ENCODE data around the gene SFTA2.
"Not testable (repeated sequence)": the region's sequence is repeated elsewhere in the genome, so short reads cannot be mapped to it uniquely, and the experiment has no call there.

The SFTA2 gene

GRCh38 chr6:30931272-30931671 is 698 bp downstream of the SFTA2 start:
- H3K27ac Mint-ChIP-seq, result no peak overlapping the region
- H3K27me3 Mint-ChIP-seq, result no peaks in the 10 kb centered on the region
- H3K4me3 Mint-ChIP-seq, result no peak overlapping the region

GRCh38 chr6:30930506-30930905 is 1.5 kb downstream of the SFTA2 start:
- Mint-ChIP-seq H3K9me3 (peaks cover 8% of the 10 kb centered on the region), H3K27ac (no peak overlapping the region), H3K27me3 (no peaks in the 10 kb centered on the region), H3K4me3 (no peak overlapping the region), H3K4me1 (ENCODE audit: low read depth) (no peaks in the 10 kb centered on the region), H3K36me3 (ENCODE audit: low read depth) (peaks cover 30% of the 10 kb centered on the region)

More at GRCh38 chr6:30931272-30931671, 698 bp downstream of the SFTA2 start:
- Mint-ChIP-seq H3K4me1 (ENCODE audit: low read depth) (no peaks in the 10 kb centered on the region), H3K36me3 (ENCODE audit: low read depth) (peaks cover 27% of the 10 kb centered on the region), H3K9me3 (peaks cover 8% of the 10 kb centered on the region)

- H3K27me3 Mint-ChIP-seq, result no peaks in the 10 kb centered on the region
- H3K4me3 Mint-ChIP-seq, result no peak overlapping the region
Observed at GRCh38 chr6:30928677-30929076, 3.3 kb downstream of the SFTA2 start.

GRCh38 chr6:30927080-30927479 is 4.9 kb downstream of the SFTA2 start:
- H3K27me3 Mint-ChIP-seq; H3K9me3 Mint-ChIP-seq; H3K4me3 Mint-ChIP-seq; H3K4me1 Mint-ChIP-seq (ENCODE audit: low read depth); H3K27ac Mint-ChIP-seq: not testable (repeated sequence)
- H3K36me3 Mint-ChIP-seq (ENCODE audit: low read depth), result peaks cover 59% of the 10 kb centered on the region

More at GRCh38 chr6:30928677-30929076, 3.3 kb downstream of the SFTA2 start:
- Mint-ChIP-seq H3K36me3 (ENCODE audit: low read depth) (peaks cover 43% of the 10 kb centered on the region), H3K4me1 (ENCODE audit: low read depth) (no peaks in the 10 kb centered on the region), H3K9me3 (peaks cover 8% of the 10 kb centered on the region), H3K27ac (no peak overlapping the region)

- H3K27ac Mint-ChIP-seq, result no peak overlapping the region
- H3K27me3 Mint-ChIP-seq, result no peaks in the 10 kb centered on the region
- H3K4me3 Mint-ChIP-seq, result no peak overlapping the region
- H3K9me3 Mint-ChIP-seq, result peaks cover 8% of the 10 kb centered on the region
- H3K4me1 Mint-ChIP-seq (ENCODE audit: low read depth), result no peaks in the 10 kb centered on the region
- peaks cover 60% of the 10 kb centered on the region for H3K36me3 Mint-ChIP-seq (ENCODE audit: low read depth)
Observed at GRCh38 chr6:30926644-30927043, 5.3 kb downstream of the SFTA2 start.

GRCh38 chr6:30924040-30924627 is 7.8 kb downstream of the SFTA2 start:
- not testable (repeated sequence) for H3K27me3 Mint-ChIP-seq; H3K4me1 Mint-ChIP-seq (ENCODE audit: low read depth); H3K4me3 Mint-ChIP-seq; H3K27ac Mint-ChIP-seq; H3K9me3 Mint-ChIP-seq
- peaks cover 74% of the 10 kb centered on the region for H3K36me3 Mint-ChIP-seq (ENCODE audit: low read depth)

GRCh38 chr6:30922447-30922852 is 9.5 kb downstream of the SFTA2 start:
- no peaks in the 10 kb centered on the region for H3K9me3 Mint-ChIP-seq
- no peaks in the 10 kb centered on the region for H3K4me1 Mint-ChIP-seq (ENCODE audit: low read depth)
- H3K27me3 Mint-ChIP-seq, result no peaks in the 10 kb centered on the region
- no peak overlapping the region for H3K27ac Mint-ChIP-seq
- H3K4me3 Mint-ChIP-seq, result no peak overlapping the region
- peaks cover 73% of the 10 kb centered on the region for H3K36me3 Mint-ChIP-seq (ENCODE audit: low read depth)

- H3K9me3 Mint-ChIP-seq, result no peaks in the 10 kb centered on the region
- no peaks in the 10 kb centered on the region for H3K27me3 Mint-ChIP-seq
- peaks cover 27% of the 10 kb centered on the region for H3K4me1 Mint-ChIP-seq (ENCODE audit: low read depth)
- no peak overlapping the region for H3K4me3 Mint-ChIP-seq
- H3K36me3 Mint-ChIP-seq (ENCODE audit: low read depth), result peaks cover 73% of the 10 kb centered on the region
- H3K27ac Mint-ChIP-seq, result no peak overlapping the region
Observed at GRCh38 chr6:30918670-30919069, 13.3 kb downstream of the SFTA2 start.

GRCh38 chr6:30917487-30917886 is 14.5 kb downstream of the SFTA2 start:
- H3K9me3 Mint-ChIP-seq, result no peaks in the 10 kb centered on the region
- H3K36me3 Mint-ChIP-seq (ENCODE audit: low read depth), result peaks cover 72% of the 10 kb centered on the region
- H3K4me1 Mint-ChIP-seq (ENCODE audit: low read depth), result peaks cover 38% of the 10 kb centered on the region
- H3K27me3 Mint-ChIP-seq, result no peaks in the 10 kb centered on the region
- H3K4me3 Mint-ChIP-seq, result no peak overlapping the region
- no peak overlapping the region for H3K27ac Mint-ChIP-seq

- no peaks in the 10 kb centered on the region for H3K27me3 Mint-ChIP-seq
- H3K36me3 Mint-ChIP-seq (ENCODE audit: low read depth), result peaks cover 72% of the 10 kb centered on the region
- peaks cover 38% of the 10 kb centered on the region for H3K4me1 Mint-ChIP-seq (ENCODE audit: low read depth)
- no peaks in the 10 kb centered on the region for H3K9me3 Mint-ChIP-seq
- no peak overlapping the region for H3K4me3 Mint-ChIP-seq
- no peak overlapping the region for H3K27ac Mint-ChIP-seq
Observed at GRCh38 chr6:30917041-30917440, 14.9 kb downstream of the SFTA2 start.

GRCh38 chr6:30915591-30915946 is 16.4 kb downstream of the SFTA2 start:
- peaks cover 81% of the 10 kb centered on the region for H3K36me3 Mint-ChIP-seq (ENCODE audit: low read depth)
- H3K4me1 Mint-ChIP-seq (ENCODE audit: low read depth), result peaks cover 38% of the 10 kb centered on the region
- H3K27ac Mint-ChIP-seq, result peak overlapping the region; percentile 28
- H3K27me3 Mint-ChIP-seq, result no peaks in the 10 kb centered on the region
- peak overlapping the region; percentile 93 for H3K4me3 Mint-ChIP-seq
- H3K9me3 Mint-ChIP-seq, result no peaks in the 10 kb centered on the region

GRCh38 chr6:30914854-30915590 is 16.9 kb downstream of the SFTA2 start:
- peak overlapping the region; percentile 93 for H3K4me3 Mint-ChIP-seq
- no peaks in the 10 kb centered on the region for H3K9me3 Mint-ChIP-seq
- H3K36me3 Mint-ChIP-seq (ENCODE audit: low read depth), result peaks cover 81% of the 10 kb centered on the region
- H3K4me1 Mint-ChIP-seq (ENCODE audit: low read depth), result peaks cover 38% of the 10 kb centered on the region
- H3K27me3 Mint-ChIP-seq, result no peaks in the 10 kb centered on the region
- peak overlapping the region; percentile 94 for H3K27ac Mint-ChIP-seq

- Mint-ChIP-seq H3K27ac (peak within 1 kb of the TSS; percentile 94), H3K36me3 (ENCODE audit: low read depth) (peaks cover 78% of the 10 kb centered on the region), H3K4me1 (ENCODE audit: low read depth) (peaks cover 38% of the 10 kb centered on the region), H3K9me3 (no peaks in the 10 kb centered on the region), H3K27me3 (no peaks in the 10 kb centered on the region), H3K4me3 (peak within 1 kb of the TSS; percentile 93)
Observed at GRCh38 chr6:30914076-30914853, 17.7 kb downstream of the SFTA2 start, which contains the start of gene VARS2. Gene VARS2 (plus strand): TSS chr6:30914238. CDS start chr6:30914837, 599 bp downstream.

- peaks cover 74% of the 10 kb centered on the region for H3K36me3 Mint-ChIP-seq (ENCODE audit: low read depth)
- peak overlapping the region; percentile 94 for H3K27ac Mint-ChIP-seq
- H3K27me3 Mint-ChIP-seq, result no peaks in the 10 kb centered on the region
- H3K4me3 Mint-ChIP-seq, result peak overlapping the region; percentile 93
- H3K4me1 Mint-ChIP-seq (ENCODE audit: low read depth), result peaks cover 43% of the 10 kb centered on the region
- H3K9me3 Mint-ChIP-seq, result no peaks in the 10 kb centered on the region
Observed at GRCh38 chr6:30913721-30914075, 18.3 kb downstream of the SFTA2 start.
